Measurements from ENCODE around the gene KRT75. TPM values are rescaled to one million over a fixed set of nuclear protein-coding genes. Genes with fewer than 3 reads are reported as not detected.

The KRT75 gene
- total RNA-seq, 1 experiment from 2014 or later: not detected

DNA sequence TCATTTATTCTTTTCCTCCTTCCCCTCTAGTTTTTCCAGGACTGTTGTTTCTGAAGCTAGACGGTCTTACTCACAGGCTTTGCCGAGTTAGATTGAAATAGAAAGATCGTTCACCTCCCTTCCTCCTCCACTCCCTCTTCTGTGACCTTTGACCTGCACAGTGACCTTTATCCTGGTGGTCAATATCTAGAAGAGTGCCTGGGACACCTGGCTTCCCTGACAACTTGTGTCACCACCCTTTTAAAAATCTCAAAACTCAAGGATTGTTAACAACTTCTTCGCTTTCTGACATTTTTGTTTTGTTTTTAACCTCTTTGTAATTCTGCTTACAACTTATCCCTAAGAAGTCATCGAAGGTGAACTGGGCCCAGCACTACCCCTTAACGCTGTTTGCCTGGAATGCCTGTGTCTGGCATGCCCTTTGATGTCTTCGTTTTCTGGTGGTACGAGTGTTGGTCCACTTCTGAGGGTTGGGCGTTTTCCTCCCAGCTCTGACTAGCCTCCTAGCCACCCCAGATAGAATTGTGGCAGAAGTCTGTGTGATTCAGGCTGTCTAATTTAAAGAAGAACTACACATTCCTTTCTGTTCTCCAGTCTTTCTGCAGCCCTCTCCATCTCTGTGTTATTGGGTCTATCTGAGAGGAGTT is 2.8 kb upstream of the KRT75 start:
- H3K4me2 ChIP-seq (ENCODE audit: insufficient read depth, insufficient read length, low read length): no peak overlapping the region
- H3K23me2 ChIP-seq (ENCODE audit: insufficient read length, low read depth, low read length, poor library complexity, severe bottlenecking): no peaks in the 10 kb centered on the region
- Mint-ChIP-seq H3K4me1 (peaks cover 4 to 18% of the 10 kb centered on the region in 2 experiments), H3K27me3 (ENCODE audit: low read depth) (peaks cover 10% of the 10 kb centered on the region), H3K4me3 (no peak overlapping the region), H3K27ac (no peak overlapping the region), H3K36me3 (ENCODE audit: insufficient read depth in 1 of 3, low read depth in 3 of 3) (no peaks in the 10 kb centered on the region), H3K9me3 (no peaks in the 10 kb centered on the region)
- no peak overlapping the region for H2BK15ac ChIP-seq (ENCODE audit: low read depth, low read length)
- no peak overlapping the region for H3T11ph ChIP-seq (ENCODE audit: low read length)
- no peak overlapping the region for H4K8ac ChIP-seq (replicated peaks; ENCODE audit: insufficient read length, low read depth, low read length)
- no peak overlapping the region for H4K91ac ChIP-seq (ENCODE audit: insufficient read length, low read depth, low read length)
- H4K5ac ChIP-seq (ENCODE audit: insufficient read length, low read depth, low read length): no peak overlapping the region
- H3K4ac ChIP-seq (ENCODE audit: low read depth, low read length): no peak overlapping the region
- no peak overlapping the region for H3K14ac ChIP-seq (ENCODE audit: insufficient read depth, low read length)
- H3K23ac ChIP-seq (ENCODE audit: insufficient read length, low read depth, low read length): no peak overlapping the region
- no peak overlapping the region for H3K9ac ChIP-seq (ENCODE audit: extremely low read depth, insufficient read length, low read length)
- TF ChIP-seq, protein P1, sequence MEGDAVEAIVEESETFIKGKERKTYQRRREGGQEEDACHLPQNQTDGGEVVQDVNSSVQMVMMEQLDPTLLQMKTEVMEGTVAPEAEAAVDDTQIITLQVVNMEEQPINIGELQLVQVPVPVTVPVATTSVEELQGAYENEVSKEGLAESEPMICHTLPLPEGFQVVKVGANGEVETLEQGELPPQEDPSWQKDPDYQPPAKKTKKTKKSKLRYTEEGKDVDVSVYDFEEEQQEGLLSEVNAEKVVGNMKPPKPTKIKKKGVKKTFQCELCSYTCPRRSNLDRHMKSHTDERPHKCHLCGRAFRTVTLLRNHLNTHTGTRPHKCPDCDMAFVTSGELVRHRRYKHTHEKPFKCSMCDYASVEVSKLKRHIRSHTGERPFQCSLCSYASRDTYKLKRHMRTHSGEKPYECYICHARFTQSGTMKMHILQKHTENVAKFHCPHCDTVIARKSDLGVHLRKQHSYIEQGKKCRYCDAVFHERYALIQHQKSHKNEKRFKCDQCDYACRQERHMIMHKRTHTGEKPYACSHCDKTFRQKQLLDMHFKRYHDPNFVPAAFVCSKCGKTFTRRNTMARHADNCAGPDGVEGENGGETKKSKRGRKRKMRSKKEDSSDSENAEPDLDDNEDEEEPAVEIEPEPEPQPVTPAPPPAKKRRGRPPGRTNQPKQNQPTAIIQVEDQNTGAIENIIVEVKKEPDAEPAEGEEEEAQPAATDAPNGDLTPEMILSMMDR (conservative IDR thresholded peaks at IDR 0.05): no peak
- no peak overlapping the region for H3K27ac ChIP-seq (ENCODE audit: insufficient read length, low read depth, low read length)
- no peaks in the 10 kb centered on the region for H3K9me3 ChIP-seq (ENCODE audit: control insufficient read depth, low read depth, low read length)
- no peak overlapping the region for H2BK120ac ChIP-seq (ENCODE audit: low read depth, low read length, poor library complexity, severe bottlenecking)
- H3K79me2 ChIP-seq (ENCODE audit: insufficient read depth, low read length): no peaks in the 10 kb centered on the region
- H4K20me1 ChIP-seq (ENCODE audit: control insufficient read depth, insufficient read depth, insufficient read length): no peaks in the 10 kb centered on the region
- H3K56ac ChIP-seq (ENCODE audit: insufficient read length, low read depth, low read length): no peak overlapping the region
- no CpG with 5 or more reads among the region's 9 CpGs for WGBS (ENCODE audit: extremely low coverage, insufficient read length, low lambda C conversion rate)
- H2BK20ac ChIP-seq (ENCODE audit: low read depth, low read length, poor library complexity, severe bottlenecking): no peak overlapping the region
- H2AFZ ChIP-seq (ENCODE audit: low read length): no peak overlapping the region
- H3K27me3 ChIP-seq (ENCODE audit: insufficient read depth, low read length): no peaks in the 10 kb centered on the region
- DNase-seq: no peak
- 0 out of 2 replicates have a peak, but pooled peaks cover 2% of the 10 kb centered on the region for H3K4me1 ChIP-seq (ENCODE audit: insufficient read depth, low read length)
- no peak overlapping the region for H2AK5ac ChIP-seq (ENCODE audit: insufficient read length, low read length)
- H2BK5ac ChIP-seq (ENCODE audit: insufficient read length, low read length): no peak overlapping the region
- no peaks in the 10 kb centered on the region for H3K79me1 ChIP-seq (ENCODE audit: insufficient read depth, low read depth, low read length, poor library complexity, severe bottlenecking)
- no peak overlapping the region for H2BK12ac ChIP-seq (ENCODE audit: insufficient read length, low read depth, low read length)
- no peak overlapping the region for H3K18ac ChIP-seq (ENCODE audit: insufficient read length, low read depth, low read length)
